Measurements from ENCODE around the gene CRYBA4. TPM values are rescaled to one million over a fixed set of nuclear protein-coding genes. Genes with fewer than 3 reads are reported as not detected.

Gene CRYBA4
- total RNA-seq, 2 experiments from 2014 or later: not detected

- H3K4me3 Mint-ChIP-seq: peak overlapping the region; percentile 25
These were observed 44.1 kb downstream of the CRYBA4 start for GRCh38 chr22:26665813-26666231.

GRCh38 chr22:26667140-26667539 lies 45.4 kb downstream of the CRYBA4 start:
- ChIA-PET CTCF (interaction anchor here (0.6 to 2.8 kb wide), 2 partner anchors 11 to 19 kb away, joined by 3 to 14 read pairs; no protein-coding TSS in a partner anchor), POLR2A (no interaction called here)

More at GRCh38 chr22:26665813-26666231, 44.1 kb downstream of the CRYBA4 start:
- ChIA-PET POLR2A (interaction anchor here (0.6 to 1.0 kb wide), 3 partner anchors 9 to 119 kb away, joined by 3 to 4 read pairs (median 3); no protein-coding TSS in a partner anchor), CTCF (interaction anchor here (0.7 to 2.8 kb wide), 7 partner anchors 8 to 164 kb away, joined by 3 to 14 read pairs (median 7); no protein-coding TSS in a partner anchor)
- DNase-seq (no peak), ATAC-seq (ENCODE audit: poor library complexity) (no peak)
- Mint-ChIP-seq H3K27ac (peak overlapping the region; percentile 57), H3K9me3 (no peaks in the 10 kb centered on the region), H3K27me3 (peaks cover 4% of the 10 kb centered on the region), H3K36me3 (ENCODE audit: low read depth) (no peaks in the 10 kb centered on the region), H3K4me1 (ENCODE audit: low read depth) (peaks cover 29% of the 10 kb centered on the region)
- no peaks in the 10 kb centered on the region for H3K27me3 ChIP-seq (ENCODE audit: control insufficient read depth in 1 of 2, insufficient read depth in 2 of 2, low read length in 2 of 2)
- no peak overlapping the region for H3K27ac ChIP-seq (ENCODE audit: low read depth in 1 of 2, low read length in 2 of 2)
- H3K4me1 ChIP-seq (ENCODE audit: insufficient read depth, low read length): peaks cover 38% of the 10 kb centered on the region
- intact Hi-C loops (cut with DNase I, micrococcal nuclease): loop anchor here in 1 of 2 experiments (1.0 kb wide), 2 partner anchors 163 to 268 kb away; no protein-coding TSS in a partner anchor
- H3K36me3 ChIP-seq (ENCODE audit: insufficient read depth, low read length): peaks cover 2% of the 10 kb centered on the region
- no peaks in the 10 kb centered on the region for H3K9me3 ChIP-seq (ENCODE audit: control insufficient read depth in 1 of 2, insufficient read depth in 1 of 2, low read length in 2 of 2)
- peak; percentile 34 for TF ChIP-seq CTCF (IDR thresholded peaks at IDR 0.05)
- H3K4me3 ChIP-seq (ENCODE audit: low read length): no peak overlapping the region

GRCh38 chr22:26669060-26669481 lies 47.3 kb downstream of the CRYBA4 start:
- no peaks in the 10 kb centered on the region for H3K9me3 Mint-ChIP-seq
- no peak overlapping the region for H3K4me3 ChIP-seq (ENCODE audit: low read length)
- intact Hi-C loops (cut with DNase I, micrococcal nuclease): no loop called here
- H3K4me1 Mint-ChIP-seq (ENCODE audit: low read depth): peaks cover 61% of the 10 kb centered on the region
- ChIA-PET CTCF (interaction anchor here (1.3 kb wide), 1 partner anchor 10 kb away, joined by 3 read pairs; no protein-coding TSS in a partner anchor), POLR2A (no interaction called here)
- no peaks in the 10 kb centered on the region for H3K9me3 ChIP-seq (ENCODE audit: control insufficient read depth in 1 of 2, insufficient read depth in 1 of 2, low read length in 2 of 2)
- DNase-seq: peak in 3 of 14 experiments; percentile 25 to 46 (median 26)
- no peak overlapping the region for H3K27ac ChIP-seq (ENCODE audit: low read depth in 1 of 2, low read length in 2 of 2)
- H3K27ac Mint-ChIP-seq: peak overlapping the region; percentile 95
- H3K4me3 Mint-ChIP-seq: no peak overlapping the region
- no peaks in the 10 kb centered on the region for H3K27me3 ChIP-seq (ENCODE audit: control insufficient read depth in 1 of 2, insufficient read depth in 2 of 2, low read length in 2 of 2)
- ATAC-seq (ENCODE audit: poor library complexity): no peak
- H3K4me1 ChIP-seq (ENCODE audit: insufficient read depth, low read length): peaks cover 70% of the 10 kb centered on the region
- H3K36me3 ChIP-seq (ENCODE audit: insufficient read depth, low read length): peaks cover 2% of the 10 kb centered on the region
- peak; percentile 29 for TF ChIP-seq CTCF (IDR thresholded peaks at IDR 0.05)
- peaks cover 10% of the 10 kb centered on the region for H3K36me3 Mint-ChIP-seq (ENCODE audit: low read depth)
- H3K27me3 Mint-ChIP-seq: no peaks in the 10 kb centered on the region

More at GRCh38 chr22:26667140-26667539, 45.4 kb downstream of the CRYBA4 start:
- Mint-ChIP-seq H3K4me3 (no peak overlapping the region), H3K9me3 (no peaks in the 10 kb centered on the region), H3K27ac (no peak overlapping the region), H3K27me3 (no peaks in the 10 kb centered on the region), H3K36me3 (ENCODE audit: low read depth) (no peaks in the 10 kb centered on the region), H3K4me1 (ENCODE audit: low read depth) (peaks cover 42% of the 10 kb centered on the region)
- peaks cover 2% of the 10 kb centered on the region for H3K36me3 ChIP-seq (ENCODE audit: insufficient read depth, low read length)
- no peak overlapping the region for H3K4me3 ChIP-seq (ENCODE audit: low read length)
- ATAC-seq (ENCODE audit: poor library complexity) (no peak), DNase-seq (no peak)
- intact Hi-C loops (cut with DNase I, micrococcal nuclease): no loop called here
- peaks cover 51% of the 10 kb centered on the region for H3K4me1 ChIP-seq (ENCODE audit: insufficient read depth, low read length)
- H3K27me3 ChIP-seq (ENCODE audit: control insufficient read depth in 1 of 2, insufficient read depth in 2 of 2, low read length in 2 of 2): no peaks in the 10 kb centered on the region
- TF ChIP-seq CTCF (IDR thresholded peaks at IDR 0.05): no peak
- no peak overlapping the region for H3K27ac ChIP-seq (ENCODE audit: low read depth in 1 of 2, low read length in 2 of 2)
- no peaks in the 10 kb centered on the region for H3K9me3 ChIP-seq (ENCODE audit: control insufficient read depth in 1 of 2, insufficient read depth in 1 of 2, low read length in 2 of 2)
